HEK293 (cell line): ENCODE data around the gene BRPF1.
"Not testable (repeated sequence)": the region's sequence is repeated elsewhere in the genome, so short reads cannot be mapped to it uniquely, and the experiment has no call there.

Source experiments
- CTCF ChIA-PET: fragments of 350-600 bp; formaldehyde crosslinking; extraction: SDS; loops from one replicate; lab custom pipeline; 2021; ENCODE audit warnings: antibody characterized with exemption; lab: Yijun Ruan, JAX
- POLR2A ChIA-PET: fragments of 300-600 bp; formaldehyde crosslinking; extraction: SDS; loops from one replicate; lab custom pipeline; 2020; ENCODE audit warnings: antibody characterized with exemption, inconsistent platforms; lab: Yijun Ruan, JAX
- H3K27ac ChIP-seq: fragments of 200-500 bp; sonication (Bioruptor generic); 2 replicates; pipeline ENCODE4 v1.5.1; 2014; ENCODE audit warnings: low read depth, low read length, control low read depth, inconsistent platforms; ENCODE audit errors: extremely low read depth
- H3K36me3 ChIP-seq, 2 experiments: fragments of 200-500 bp in 1 of 2; sonication (Bioruptor generic) in 1 of 2; 1 replicate in 1 of 2; 2 replicates in 1 of 2; pipeline ENCODE4 v1.5.1; 2014 to 2017; ENCODE audit warnings: inconsistent platforms in 2 of 2, low read length in 2 of 2; ENCODE audit not compliant: control insufficient read depth in 2 of 2, insufficient read depth in 1 of 2
- H3K4me1 ChIP-seq: fragments of 200-500 bp; sonication (Bioruptor generic); 2 replicates; pipeline ENCODE4 v1.5.1; 2014; ENCODE audit warnings: mild to moderate bottlenecking, low read length, inconsistent platforms; ENCODE audit not compliant: control insufficient read depth, insufficient read depth
- H3K4me3 ChIP-seq: 2 replicates; pipeline ENCODE4 v1.5.1; 2011; ENCODE audit warnings: low read depth, mild to moderate bottlenecking, control low read depth, low read length, moderate library complexity
- H3K9me3 ChIP-seq: fragments of 200-500 bp; sonication (Bioruptor generic); 2 replicates; pipeline ENCODE4 v1.5.1; 2014; ENCODE audit warnings: low read depth, low read length, inconsistent platforms; ENCODE audit not compliant: control insufficient read depth, insufficient read depth
- SCRT2 ChIP-seq: fragments of 450-650 bp; formaldehyde crosslinking; IDR thresholded peaks from 2 replicates; pipeline ENCODE4 v1.5.1; 2016; ENCODE audit warnings: missing biosample characterization, missing genetic modification characterization
- SP7 ChIP-seq: fragments of 450-650 bp; formaldehyde crosslinking; IDR thresholded peaks from 2 replicates; pipeline ENCODE4 v1.5.1; 2016; ENCODE audit warnings: missing biosample characterization, missing genetic modification characterization
- ZBTB11 ChIP-seq: fragments of 450-650 bp; formaldehyde crosslinking; conservative IDR thresholded peaks from 2 replicates; pipeline ENCODE4 v1.5.1; 2016; ENCODE audit warnings: low read depth, missing biosample characterization, missing genetic modification characterization
- ZFP69B ChIP-seq: fragments of 450-650 bp; formaldehyde crosslinking; IDR thresholded peaks from 2 replicates; pipeline ENCODE4 v1.5.1; 2016; ENCODE audit warnings: missing biosample characterization, missing genetic modification characterization
- ZNF121 ChIP-seq: fragments of 450-650 bp; formaldehyde crosslinking; IDR thresholded peaks from 2 replicates; pipeline ENCODE4 v1.5.1; 2016; ENCODE audit warnings: missing biosample characterization, missing genetic modification characterization
- ZNF362 ChIP-seq: fragments of 450-650 bp; formaldehyde crosslinking; IDR thresholded peaks from 2 replicates; pipeline ENCODE4 v1.5.1; 2016; ENCODE audit warnings: missing biosample characterization, missing genetic modification characterization
- ZNF645 ChIP-seq: fragments of 450-650 bp; formaldehyde crosslinking; IDR thresholded peaks from 2 replicates; pipeline ENCODE4; 2016; ENCODE audit warnings: missing biosample characterization, missing genetic modification characterization
- ZNF692 ChIP-seq: fragments of 450-650 bp; formaldehyde crosslinking; IDR thresholded peaks from 2 replicates; pipeline ENCODE4 v1.5.1; 2016; ENCODE audit warnings: missing biosample characterization, missing genetic modification characterization
- ZNF707 ChIP-seq: fragments of 450-650 bp; formaldehyde crosslinking; IDR thresholded peaks from 2 replicates; pipeline ENCODE4 v1.5.1; 2016; ENCODE audit warnings: missing biosample characterization, missing genetic modification characterization

The BRPF1 gene

GRCh38 chr3:9769426-9770275 lies 38.1 kb downstream of the BRPF1 start, which contains the start of gene CAMK1 (continued):
- no peak for TF ChIP-seq ZNF645 (tag by site-specific recombination)
- TF ChIP-seq ZNF707 (tag by site-specific recombination): no peak

GRCh38 chr3:9770276-9770812 lies 38.8 kb downstream of the BRPF1 start:
- peak overlapping the region; percentile 76; the same call in 1 of the 2 replicates for H3K27ac ChIP-seq
- H3K36me3 ChIP-seq: peaks cover 0 to 21% of the 10 kb centered on the region in 2 experiments; a peak in 1 of 3 replicates
- H3K4me1 ChIP-seq: peaks cover 9% of the 10 kb centered on the region
- H3K9me3 ChIP-seq: no peaks in the 10 kb centered on the region
- CTCF ChIA-PET: interaction anchor here (0.6 kb wide), 1 partner anchor 9 kb away, joined by 3 read pairs; no protein-coding TSS in a partner anchor
- POLR2A ChIA-PET: interaction anchor here (0.5 to 2.6 kb wide), 11 partner anchors 8 to 382 kb away, joined by 3 to 18 read pairs (median 4); partner anchors contain the start of genes ARPC4, BRPF1, CRELD1 and OGG1
- H3K4me3 ChIP-seq: peak overlapping the region; percentile 67
- TF ChIP-seq ZNF645 (tag by site-specific recombination) (0 out of 2 replicates have a peak, but pooled peaks have one; percentile 28), ZNF692 (tag by site-specific recombination) (no peak), SCRT2 (tag by site-specific recombination) (no peak), ZFP69B (tag by site-specific recombination) (peak; percentile 49), SP7 (0 out of 2 replicates have a peak, but pooled peaks have one; percentile 9), ZBTB11 (tag by site-specific recombination) (no peak)
- TF ChIP-seq, all 188 proteins: peak for 3

GRCh38 chr3:9771007-9771406 lies 39.5 kb downstream of the BRPF1 start:
- POLR2A ChIA-PET: interaction anchor here (1.5 kb wide), 1 partner anchor 25 kb away, joined by 4 read pairs; no protein-coding TSS in a partner anchor
- not testable (repeated sequence) for H3K9me3 ChIP-seq, H3K4me1 ChIP-seq, H3K27ac ChIP-seq, H3K4me3 ChIP-seq
- CTCF ChIA-PET: interaction anchor here (1.2 to 1.3 kb wide), 2 partner anchors 11 to 56 kb away, joined by 5 to 7 read pairs; no protein-coding TSS in a partner anchor
- peak; percentile 73; the same call in 1 of the 2 replicates for TF ChIP-seq ZNF121 (tag by site-specific recombination)
- TF ChIP-seq ZNF362 (tag by site-specific recombination): 0 out of 2 replicates have a peak, but pooled peaks have one; percentile 13
- H3K36me3 ChIP-seq: peaks cover 0 to 14% of the 10 kb centered on the region in 2 experiments; a peak in 1 of 3 replicates
